Testis (tissue), 3 donors: ENCODE measurements around the gene MMP24. TPM values are rescaled to one million over a fixed set of nuclear protein-coding genes. Genes with fewer than 3 reads are reported as not detected.

Source experiments
- DNase-seq: peaks from one replicate; pipeline ENCODE4 v3.0.0-alpha.2; 2019
- H3K27ac ChIP-seq, 2 donors: fragments of 200-600 bp; sonication (generic); one replicate each; pipeline ENCODE4 v1.5.1; 2019
- H3K27me3 ChIP-seq: fragments of 200-600 bp; sonication (generic); one replicate; pipeline ENCODE4 v1.5.1; 2019
- H3K36me3 ChIP-seq: fragments of 200-600 bp; sonication (generic); one replicate; pipeline ENCODE4 v1.5.1; 2017; ENCODE audit warnings: low read depth; ENCODE audit errors: missing control alignments
- H3K4me1 ChIP-seq: fragments of 200-600 bp; sonication (generic); one replicate; pipeline ENCODE4 v1.5.1; 2019
- H3K4me3 ChIP-seq, 2 donors: fragments of 200-600 bp; sonication (generic); one replicate each; pipeline ENCODE4 v1.5.1; 2017 to 2019
- H3K9me3 ChIP-seq: fragments of 200-600 bp; sonication (generic); one replicate; pipeline ENCODE4 v1.5.1; 2017
- CTCF ChIP-seq, 3 experiments: fragments of 450-650 bp in 2 of 3; fragments of 200-600 bp in 1 of 3; sonication (generic) in 1 of 3; IDR thresholded peaks; one replicate each; pipeline ENCODE4 v1.5.1; 2016 to 2019; ENCODE audit warnings: antibody characterized with exemption in 3 of 3, mild to moderate bottlenecking in 2 of 3, moderate library complexity in 1 of 3
- POLR2A ChIP-seq: fragments of 450-650 bp; IDR thresholded peaks from one replicate; pipeline ENCODE4 v1.6.1; 2017; ENCODE audit warnings: antibody characterized with exemption, mild to moderate bottlenecking, moderate library complexity
- WGBS, 2 donors: methylation state at CpG; one replicate each; pipeline ENCODE4 v1.1.5; 2018; 5-methylcytosine and 5-hydroxymethylcytosine counted together
- intact Hi-C: fragments of 100-400 bp; cut with DNase I; formaldehyde crosslinking; loops from one replicate; pipeline ENCODE4 v1.15.1; 2023; ENCODE audit warnings: low total_unique reads
- polyA plus RNA-seq: library from polyadenylated mRNA; stranded (reverse); fragments of 350-450 nt; fragmentation: Illumina TruSeq; extraction: RNeasy Lipid Tissue Mini Kit (QIAGEN cat#74804); gene quantifications from one replicate; pipeline ENCODE4 v1.2.3, GENCODE V29; 2014; ENCODE audit warnings: low read depth, low replicate concordance; ENCODE audit not compliant: insufficient read depth
- total RNA-seq, 2 donors: library from RNA; depleted of rRNA; stranded (reverse); fragments of >200 nt; gene quantifications; one replicate each; pipeline ENCODE4 v1.2.3, GENCODE V29; 2016

MMP24 gene
- total and polyA plus RNA-seq, 3 donors from 2014 or later = 1.1 to 2.2 (median 1.1) TPM

- TF ChIP-seq POLR2A (no peak), CTCF (IDR thresholded peaks at IDR 0.05) (no peak)
- Histone ChIP-seq H3K9me3 (no peaks in the 10 kb centered on the region), H3K36me3 (no peaks in the 10 kb centered on the region), H3K4me3 (no peak overlapping the region), H3K4me1 (no peaks in the 10 kb centered on the region), H3K27ac (no peak overlapping the region), H3K27me3 (no peaks in the 10 kb centered on the region)
- intact Hi-C loops = no loop called here
- DNase-seq = no peak
- 92 to 93% methylated on average over 5 of the region's 5 CpGs for WGBS, 2 donors
Observed at GRCh38 chr20:35224536-35224935, 2.0 kb upstream of the MMP24 start.

GRCh38 chr20:35225319-35226125 lies 968 bp upstream of the MMP24 start:
- no peak for TF ChIP-seq CTCF (IDR thresholded peaks at IDR 0.05)
- no peak for TF ChIP-seq POLR2A
- no peaks in the 10 kb centered on the region for H3K9me3 ChIP-seq
- H3K36me3 ChIP-seq = no peaks in the 10 kb centered on the region
- no peak for DNase-seq
- intact Hi-C loops = no loop called here
- 38 to 39% methylated on average over 9 of the region's 9 CpGs for WGBS, 2 donors
- no peaks in the 10 kb centered on the region for H3K4me1 ChIP-seq
- no peak overlapping the region for H3K27ac ChIP-seq
- H3K27me3 ChIP-seq = no peaks in the 10 kb centered on the region
- H3K4me3 ChIP-seq = no peak overlapping the region

GRCh38 chr20:35226884-35227681 lies 593 bp downstream of the MMP24 start:
- no peaks in the 10 kb centered on the region for H3K27me3 ChIP-seq
- no peak for TF ChIP-seq CTCF (IDR thresholded peaks at IDR 0.05)
- TF ChIP-seq POLR2A = no peak
- intact Hi-C loops = no loop called here
- DNase-seq = peak; percentile 52
- H3K36me3 ChIP-seq = no peaks in the 10 kb centered on the region
- no peaks in the 10 kb centered on the region for H3K9me3 ChIP-seq
- no peaks in the 10 kb centered on the region for H3K4me1 ChIP-seq
- WGBS, 2 donors = 6 to 18% methylated on average over 17 to 53 of the region's 74 CpGs
- no peak overlapping the region for H3K4me3 ChIP-seq
- H3K27ac ChIP-seq = no peak overlapping the region

- TF ChIP-seq CTCF (IDR thresholded peaks at IDR 0.05) (no peak), POLR2A (no peak)
- H3K36me3 ChIP-seq = no peaks in the 10 kb centered on the region
- no peaks in the 10 kb centered on the region for H3K4me1 ChIP-seq
- H3K27me3 ChIP-seq = no peaks in the 10 kb centered on the region
- WGBS, 2 donors = 80 to 88% methylated on average over 2 of the region's 2 CpGs
- no peak overlapping the region for H3K4me3 ChIP-seq
- DNase-seq = no peak
- intact Hi-C loops = no loop called here
- H3K9me3 ChIP-seq = no peaks in the 10 kb centered on the region
- H3K27ac ChIP-seq = no peak overlapping the region
Observed at GRCh38 chr20:35232575-35232974, 6.1 kb downstream of the MMP24 start.
